Loucy (cell line): ENCODE results near the gene SPTBN2.

Experiments used
- EZH2phosphoT487 ChIP-seq: fragments of 200-600 bp; IDR thresholded peaks from 2 replicates; pipeline ENCODE4 v1.6.1; 2018; ENCODE audit warnings: antibody characterized with exemption, mild to moderate bottlenecking, moderate library complexity, borderline replicate concordance
- TF ChIP-seq, protein P1 (sequence below): fragments of 200-600 bp; sonication (generic); conservative IDR thresholded peaks from 2 replicates; pipeline ENCODE4 v1.5.1; 2014; ENCODE audit warnings: mild to moderate bottlenecking, antibody characterized with exemption, low read length

DNA sequence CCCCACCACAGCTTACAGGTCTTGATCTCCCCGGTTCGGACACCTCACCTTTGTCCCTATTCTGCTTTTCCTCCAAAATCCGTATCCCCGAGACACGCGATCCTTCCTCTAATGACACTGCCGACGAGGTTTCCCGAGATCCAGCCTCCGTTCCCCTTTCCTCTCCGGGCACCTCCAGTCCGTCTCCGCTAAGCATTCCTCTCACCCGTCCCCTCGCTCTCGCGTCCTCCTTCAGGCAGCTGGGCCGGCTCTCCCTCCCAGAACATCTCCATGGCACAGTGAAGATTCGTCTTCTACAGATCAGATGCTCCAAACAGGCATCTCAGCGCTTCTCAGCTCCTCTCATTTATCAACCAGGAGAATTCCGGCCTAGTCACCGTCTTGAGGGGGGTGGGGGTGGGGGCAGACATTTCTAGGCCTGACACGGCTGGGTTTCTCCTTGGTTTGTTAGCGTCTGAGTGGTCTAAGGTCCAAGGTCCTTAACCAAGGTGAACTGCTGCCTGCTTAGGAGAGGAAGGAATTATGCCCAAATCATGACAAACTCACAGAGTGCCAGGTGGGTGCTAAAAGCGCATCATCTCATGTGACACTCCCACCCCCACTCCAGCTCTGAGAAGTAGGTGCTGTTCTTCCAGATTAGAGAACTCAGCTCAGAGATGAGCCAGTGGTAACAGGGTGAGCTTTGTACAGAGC lies at the start of gene SPTBN2:
- TF ChIP-seq, protein P1, sequence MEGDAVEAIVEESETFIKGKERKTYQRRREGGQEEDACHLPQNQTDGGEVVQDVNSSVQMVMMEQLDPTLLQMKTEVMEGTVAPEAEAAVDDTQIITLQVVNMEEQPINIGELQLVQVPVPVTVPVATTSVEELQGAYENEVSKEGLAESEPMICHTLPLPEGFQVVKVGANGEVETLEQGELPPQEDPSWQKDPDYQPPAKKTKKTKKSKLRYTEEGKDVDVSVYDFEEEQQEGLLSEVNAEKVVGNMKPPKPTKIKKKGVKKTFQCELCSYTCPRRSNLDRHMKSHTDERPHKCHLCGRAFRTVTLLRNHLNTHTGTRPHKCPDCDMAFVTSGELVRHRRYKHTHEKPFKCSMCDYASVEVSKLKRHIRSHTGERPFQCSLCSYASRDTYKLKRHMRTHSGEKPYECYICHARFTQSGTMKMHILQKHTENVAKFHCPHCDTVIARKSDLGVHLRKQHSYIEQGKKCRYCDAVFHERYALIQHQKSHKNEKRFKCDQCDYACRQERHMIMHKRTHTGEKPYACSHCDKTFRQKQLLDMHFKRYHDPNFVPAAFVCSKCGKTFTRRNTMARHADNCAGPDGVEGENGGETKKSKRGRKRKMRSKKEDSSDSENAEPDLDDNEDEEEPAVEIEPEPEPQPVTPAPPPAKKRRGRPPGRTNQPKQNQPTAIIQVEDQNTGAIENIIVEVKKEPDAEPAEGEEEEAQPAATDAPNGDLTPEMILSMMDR: no peak
- no peak for TF ChIP-seq EZH2phosphoT487
